Neural progenitor cell (in vitro differentiated cells): ENCODE data around the gene PDK4. TPM values are rescaled to one million over a fixed set of nuclear protein-coding genes. Genes with fewer than 3 reads are reported as not detected.

Source experiments
- DNase-seq: peaks from one replicate; pipeline ENCODE4 v3.0.0-alpha.2; 2016; ENCODE audit warnings: low spot score
- H2AFZ ChIP-seq: fragments of 200-600 bp; sonication (generic); replicated peaks from 2 replicates; pipeline ENCODE4 v1.6.1; 2016; ENCODE audit warnings: antibody characterized with exemption
- H3F3A ChIP-seq: fragments of 200-600 bp; sonication (generic); 2 replicates; pipeline ENCODE4 v1.6.1; 2016; ENCODE audit warnings: antibody characterized with exemption, low read depth
- H3K27ac ChIP-seq: fragments of 200-600 bp; sonication (generic); 2 replicates; pipeline ENCODE4 v1.5.1; 2016; ENCODE audit warnings: mild to moderate bottlenecking
- H3K27me3 ChIP-seq: fragments of 200-600 bp; sonication (generic); 2 replicates; pipeline ENCODE4 v1.6.1; 2016; ENCODE audit warnings: mild to moderate bottlenecking, moderate library complexity
- H3K36me3 ChIP-seq: fragments of 200-600 bp; sonication (generic); 2 replicates; pipeline ENCODE4 v1.5.1; 2016
- H3K4me1 ChIP-seq: fragments of 200-600 bp; sonication (generic); 2 replicates; pipeline ENCODE4 v1.6.1; 2016; ENCODE audit warnings: mixed run types
- H3K4me2 ChIP-seq: fragments of 200-600 bp; sonication (generic); 2 replicates; pipeline ENCODE4 v1.6.1; 2016
- H3K4me3 ChIP-seq: fragments of 200-600 bp; sonication (generic); 2 replicates; pipeline ENCODE4 v1.5.1; 2016
- H3K79me2 ChIP-seq: fragments of 200-600 bp; sonication (generic); 2 replicates; pipeline ENCODE4 v1.6.1; 2016; ENCODE audit warnings: low read depth
- H3K9ac ChIP-seq: fragments of 200-600 bp; sonication (generic); 2 replicates; pipeline ENCODE4 v1.6.1; 2016
- H3K9me3 ChIP-seq: fragments of 200-600 bp; sonication (generic); 2 replicates; pipeline ENCODE4 v1.5.1; 2016; ENCODE audit warnings: low read depth
- H4K20me1 ChIP-seq: fragments of 200-600 bp; sonication (generic); 2 replicates; pipeline ENCODE4 v1.6.1; 2016; ENCODE audit warnings: low read depth
- H3K27ac Mint-ChIP-seq: 3 replicates; pipeline ENCODE4 v1.8.0; 2021; ENCODE audit warnings: mixed read lengths
- H3K27me3 Mint-ChIP-seq: 2 replicates; pipeline ENCODE4 v1.8.0; 2022; ENCODE audit warnings: low read depth, mild to moderate bottlenecking, inconsistent platforms, moderate library complexity, mixed read lengths; ENCODE audit not compliant: insufficient read depth
- H3K36me3 Mint-ChIP-seq: 3 replicates; pipeline ENCODE4 v1.8.0; 2021; ENCODE audit warnings: mixed read lengths
- H3K4me1 Mint-ChIP-seq: 3 replicates; pipeline ENCODE4 v1.8.0; 2021; ENCODE audit warnings: mixed read lengths
- H3K4me3 Mint-ChIP-seq: 3 replicates; pipeline ENCODE4 v1.8.0; 2021; ENCODE audit warnings: mild to moderate bottlenecking, moderate library complexity, mixed read lengths
- H3K9me3 Mint-ChIP-seq: 3 replicates; pipeline ENCODE4 v1.8.0; 2020; ENCODE audit warnings: mixed read lengths
- EZH2 ChIP-seq: fragments of 200-600 bp; sonication (generic); IDR thresholded peaks from 2 replicates; pipeline ENCODE4 v1.6.1; 2017; ENCODE audit warnings: antibody characterized with exemption, mild to moderate bottlenecking, moderate library complexity
- EZH2phosphoT487 ChIP-seq: fragments of 200-600 bp; sonication (generic); IDR thresholded peaks from 2 replicates; pipeline ENCODE4 v1.6.1; 2017; ENCODE audit warnings: antibody characterized with exemption
- total RNA-seq: library from RNA; depleted of rRNA; stranded (reverse); fragments of >200 nt; gene quantifications from 2 replicates; pipeline ENCODE4 v1.2.3, GENCODE V29; 2015; ENCODE audit warnings: low replicate concordance
- TF ChIP-seq, protein P1 (sequence below): fragments of 200-600 bp; sonication (generic); IDR thresholded peaks from 2 replicates; pipeline ENCODE4 v1.5.1; 2017; ENCODE audit warnings: antibody characterized with exemption, mild to moderate bottlenecking

The PDK4 gene
- total RNA-seq, 1 donor from 2014 or later, result not detected

DNA sequence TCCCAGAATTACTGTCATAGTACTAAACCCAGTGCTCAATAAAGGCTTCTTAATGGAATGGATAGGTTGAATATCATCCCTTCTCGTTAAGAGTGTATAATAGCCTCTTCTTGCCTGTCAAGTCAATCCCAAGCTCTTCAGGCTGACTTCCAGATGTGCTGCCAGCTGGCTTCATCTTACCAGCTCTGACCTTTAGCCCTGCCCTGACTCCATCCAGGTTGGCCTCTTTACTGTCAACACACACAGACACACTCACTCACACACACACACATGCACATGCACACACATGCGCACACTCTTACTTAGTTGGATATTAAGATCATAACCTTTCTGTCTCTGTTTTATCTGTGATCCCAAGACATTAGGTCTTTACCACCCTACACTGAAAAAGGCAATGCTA is 61.5 kb downstream of the PDK4 start:
- H3K36me3 Mint-ChIP-seq, result no peaks in the 10 kb centered on the region
- Histone ChIP-seq H3K36me3 (no peaks in the 10 kb centered on the region), H4K20me1 (no peaks in the 10 kb centered on the region), H3K27ac (no peak overlapping the region), H3K9me3 (no peaks in the 10 kb centered on the region), H3K27me3 (no peaks in the 10 kb centered on the region), H3K9ac (no peak overlapping the region), H3F3A (no peaks in the 10 kb centered on the region), H3K4me3 (no peak overlapping the region), H3K4me2 (no peak overlapping the region), H3K79me2 (no peaks in the 10 kb centered on the region), H2AFZ (no peak overlapping the region), H3K4me1 (no peaks in the 10 kb centered on the region)
- no peak for TF ChIP-seq EZH2
- no peak for TF ChIP-seq EZH2phosphoT487
- TF ChIP-seq, protein P1, sequence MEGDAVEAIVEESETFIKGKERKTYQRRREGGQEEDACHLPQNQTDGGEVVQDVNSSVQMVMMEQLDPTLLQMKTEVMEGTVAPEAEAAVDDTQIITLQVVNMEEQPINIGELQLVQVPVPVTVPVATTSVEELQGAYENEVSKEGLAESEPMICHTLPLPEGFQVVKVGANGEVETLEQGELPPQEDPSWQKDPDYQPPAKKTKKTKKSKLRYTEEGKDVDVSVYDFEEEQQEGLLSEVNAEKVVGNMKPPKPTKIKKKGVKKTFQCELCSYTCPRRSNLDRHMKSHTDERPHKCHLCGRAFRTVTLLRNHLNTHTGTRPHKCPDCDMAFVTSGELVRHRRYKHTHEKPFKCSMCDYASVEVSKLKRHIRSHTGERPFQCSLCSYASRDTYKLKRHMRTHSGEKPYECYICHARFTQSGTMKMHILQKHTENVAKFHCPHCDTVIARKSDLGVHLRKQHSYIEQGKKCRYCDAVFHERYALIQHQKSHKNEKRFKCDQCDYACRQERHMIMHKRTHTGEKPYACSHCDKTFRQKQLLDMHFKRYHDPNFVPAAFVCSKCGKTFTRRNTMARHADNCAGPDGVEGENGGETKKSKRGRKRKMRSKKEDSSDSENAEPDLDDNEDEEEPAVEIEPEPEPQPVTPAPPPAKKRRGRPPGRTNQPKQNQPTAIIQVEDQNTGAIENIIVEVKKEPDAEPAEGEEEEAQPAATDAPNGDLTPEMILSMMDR, result no peak
- no peak overlapping the region for H3K27ac Mint-ChIP-seq
- H3K27me3 Mint-ChIP-seq, result no peaks in the 10 kb centered on the region
- H3K4me3 Mint-ChIP-seq, result no peak overlapping the region
- DNase-seq, result no peak
- no peaks in the 10 kb centered on the region for H3K9me3 Mint-ChIP-seq
- no peaks in the 10 kb centered on the region for H3K4me1 Mint-ChIP-seq

Other genes with a start within 250 kb of the PDK4 start
- not detected in 2 replicates for gene PON3, start 200.1 kb downstream of the PDK4 start, total RNA-seq
- gene PON2, start 161.5 kb downstream of the PDK4 start, total RNA-seq, result 123 and 190 TPM in 2 replicates
- not detected in 2 replicates for gene ASB4, start 110.6 kb downstream of the PDK4 start, total RNA-seq
- gene DYNC1I1, start 176.0 kb upstream of the PDK4 start, total RNA-seq, result 0.53 and 0.79 TPM in 2 replicates